ENCODE measurements around the gene PBX3.

The PBX3 gene

GRCh38 chr9:125911861-125912644 lies 164.9 kb downstream of the PBX3 start:
- no peak for DNase-seq

GRCh38 chr9:125912667-125913066 lies 165.5 kb downstream of the PBX3 start:
- no peak for DNase-seq

DNA sequence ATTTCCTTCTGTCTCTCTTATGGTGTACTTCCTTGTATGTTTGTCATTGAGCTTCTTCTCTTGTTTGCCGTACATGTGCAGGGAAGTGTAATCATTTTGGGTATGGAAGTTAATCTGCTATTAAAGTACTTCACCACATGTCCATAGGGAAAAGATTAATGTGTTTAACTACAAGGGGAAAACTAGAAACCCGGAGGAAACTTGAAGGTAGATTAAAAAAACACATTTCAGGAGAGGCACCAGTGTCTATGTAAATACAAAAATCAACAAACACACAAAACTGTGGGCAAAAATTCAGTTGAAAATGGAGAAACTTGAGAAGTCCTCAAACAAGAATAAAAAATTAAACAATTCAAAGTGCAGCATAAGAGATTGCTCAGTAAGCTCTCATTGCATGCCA lies 166.4 kb downstream of the PBX3 start:
- no peak for DNase-seq

- DNase-seq: no peak
Measured at GRCh38 chr9:125914411-125914810, 167.2 kb downstream of the PBX3 start.

DNA sequence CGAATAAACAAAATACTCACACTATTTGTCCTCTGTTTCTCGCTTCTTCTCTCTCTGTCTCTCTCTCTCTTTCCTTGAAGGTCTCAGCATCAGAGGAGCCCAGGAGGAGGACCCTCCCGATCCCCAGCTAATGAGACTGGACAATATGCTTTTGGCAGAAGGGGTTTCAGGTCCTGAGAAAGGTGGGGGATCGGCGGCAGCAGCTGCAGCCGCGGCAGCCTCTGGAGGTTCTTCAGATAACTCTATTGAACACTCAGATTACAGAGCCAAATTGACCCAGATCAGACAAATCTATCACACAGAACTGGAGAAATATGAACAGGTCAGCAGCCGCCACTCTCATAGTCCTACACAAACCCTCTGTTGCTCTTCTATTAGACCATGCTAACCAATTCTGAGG lies 168.4 kb downstream of the PBX3 start:
- no peak for DNase-seq

- no peak for DNase-seq
Measured at GRCh38 chr9:125919565-125919964, 172.4 kb downstream of the PBX3 start.

- no peak for DNase-seq
Measured at GRCh38 chr9:125920402-125920801, 173.2 kb downstream of the PBX3 start.

DNA sequence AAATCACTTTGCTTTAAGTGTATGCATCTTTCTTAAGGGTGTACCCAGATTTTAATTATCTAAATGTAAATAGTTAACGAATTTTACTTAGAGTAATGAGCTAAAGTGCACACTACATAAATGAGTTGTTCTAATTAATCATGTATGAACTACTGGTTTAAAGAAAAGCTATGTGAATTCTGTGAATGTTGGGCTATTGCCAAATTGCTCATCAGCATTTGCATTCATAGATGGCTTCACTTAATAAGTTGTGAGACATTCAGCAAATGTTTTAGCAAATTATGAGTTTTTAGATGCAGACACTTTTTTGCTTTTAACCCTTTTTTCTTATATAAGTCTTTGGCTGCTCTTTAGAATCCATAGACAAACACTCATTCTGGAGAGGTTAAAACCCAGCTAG lies 175.7 kb downstream of the PBX3 start:
- no peak for DNase-seq

DNA sequence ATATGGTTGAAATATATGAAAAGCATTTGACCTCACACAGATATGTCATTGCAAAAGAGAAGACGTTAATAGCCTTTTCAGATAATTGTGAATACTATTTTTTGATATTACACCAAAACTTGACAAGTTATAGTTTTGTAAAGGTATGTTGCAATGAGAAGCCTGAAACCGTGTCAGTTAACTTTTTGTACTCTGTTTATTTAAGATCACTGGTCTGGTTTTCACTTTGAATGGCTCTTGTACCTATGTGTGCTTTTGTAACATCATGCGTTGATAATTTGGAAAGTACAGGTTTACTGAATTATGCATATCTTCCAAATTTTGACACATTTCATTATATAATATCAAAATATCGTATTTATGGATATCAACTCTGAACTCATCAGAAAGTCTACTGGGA lies 177.2 kb downstream of the PBX3 start:
- DNase-seq: no peak

- no peak for DNase-seq
Measured at GRCh38 chr9:125926936-125927335, 179.8 kb downstream of the PBX3 start.

DNA sequence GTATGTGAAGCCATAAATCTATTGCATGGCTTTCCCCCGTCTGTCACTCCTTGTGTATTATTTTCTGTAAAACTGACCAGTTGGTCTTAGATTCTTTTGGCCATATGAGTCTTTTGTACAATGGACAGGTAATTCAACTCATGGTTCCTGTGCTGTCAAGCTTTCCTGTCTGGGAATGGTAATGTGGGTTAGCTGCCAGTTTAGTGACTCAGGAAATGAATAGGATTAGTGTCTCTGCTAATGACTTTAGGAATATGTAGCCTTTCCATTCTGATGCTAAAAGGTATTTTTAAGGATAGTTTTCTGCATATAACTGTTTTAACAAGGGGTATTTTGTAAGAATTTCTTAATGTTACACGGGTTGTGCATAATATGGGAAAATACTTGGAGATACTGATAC lies 182.7 kb downstream of the PBX3 start:
- no peak for DNase-seq

DNA sequence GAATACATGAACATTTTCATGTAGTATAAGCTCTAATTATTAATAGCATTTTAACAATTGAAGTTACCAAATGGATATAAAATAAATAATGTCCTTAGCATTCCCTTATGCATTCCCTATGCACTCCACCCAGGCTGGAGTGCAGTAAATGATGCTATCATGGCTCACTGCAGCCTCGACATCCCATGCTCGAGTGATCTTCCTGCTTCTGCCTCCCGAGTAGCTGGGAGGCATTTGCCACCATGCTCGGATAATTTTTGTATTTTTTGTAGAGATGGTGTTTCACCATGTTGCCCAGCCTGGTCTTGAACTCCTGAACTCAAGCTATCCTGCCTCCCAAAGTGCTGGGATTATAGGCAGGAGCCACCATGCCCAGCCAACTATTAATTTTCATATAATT lies 184.0 kb downstream of the PBX3 start:
- no peak for DNase-seq

DNA sequence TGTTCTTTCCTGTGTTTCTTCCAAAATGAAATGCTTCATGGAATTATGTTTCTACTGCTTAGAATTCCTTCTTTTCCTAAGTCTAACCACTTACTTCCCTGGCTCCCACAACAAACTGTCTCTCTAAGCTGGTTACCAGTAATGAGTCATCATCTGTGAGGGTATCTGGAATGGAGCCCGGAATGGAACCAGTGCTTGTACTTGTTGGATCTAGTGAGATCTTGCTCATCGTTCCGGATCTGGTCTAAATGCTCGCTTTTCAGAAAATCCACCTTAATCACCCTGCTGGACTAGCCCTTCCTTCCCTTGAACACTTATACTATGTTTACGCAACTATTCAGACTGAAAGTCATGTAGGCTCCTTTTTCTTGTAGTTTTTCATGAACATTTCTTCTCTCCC lies 184.8 kb downstream of the PBX3 start:
- DNase-seq: no peak

- no peak for DNase-seq
Measured at GRCh38 chr9:125932746-125933455, 185.7 kb downstream of the PBX3 start.

DNA sequence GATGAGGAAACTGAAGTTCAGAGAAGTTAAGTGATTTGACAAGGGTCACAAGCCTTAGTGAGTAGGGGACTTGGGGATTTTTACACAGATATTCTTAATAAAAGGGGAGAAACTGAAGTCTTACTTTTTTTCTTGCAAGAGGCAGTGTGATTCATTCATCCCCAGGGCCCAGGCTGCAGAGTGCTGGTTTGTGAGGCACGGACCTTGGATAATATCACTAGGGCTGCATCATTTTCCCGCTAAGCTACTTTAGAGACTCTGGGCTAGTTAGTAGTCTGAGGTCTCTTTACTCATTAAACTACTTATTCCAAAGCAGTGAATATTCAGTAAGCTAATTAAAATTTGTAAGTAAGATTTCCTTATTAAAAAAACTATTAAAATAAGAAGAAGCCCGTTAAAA lies 195.0 kb downstream of the PBX3 start:
- DNase-seq: no peak

DNA sequence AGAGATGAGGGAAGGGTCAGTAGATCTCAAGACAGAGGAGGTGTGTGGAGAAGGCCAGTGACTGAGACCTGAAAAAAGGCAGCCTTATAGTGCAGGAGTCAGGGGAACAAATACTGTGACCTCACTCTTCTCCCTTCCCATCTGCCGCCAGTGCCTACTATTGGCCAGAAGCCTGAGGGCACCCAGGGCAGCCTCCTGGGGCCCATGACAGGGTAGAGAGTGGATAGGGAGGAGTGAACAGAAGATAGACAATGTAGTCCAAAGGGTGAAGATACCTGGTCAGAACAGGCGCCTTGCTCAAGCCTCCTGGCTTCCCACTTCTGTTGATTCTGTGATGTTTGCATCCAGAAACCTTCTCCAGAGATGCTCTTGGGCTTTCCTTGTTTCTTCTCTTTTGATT lies 196.7 kb downstream of the PBX3 start:
- DNase-seq: no peak

DNA sequence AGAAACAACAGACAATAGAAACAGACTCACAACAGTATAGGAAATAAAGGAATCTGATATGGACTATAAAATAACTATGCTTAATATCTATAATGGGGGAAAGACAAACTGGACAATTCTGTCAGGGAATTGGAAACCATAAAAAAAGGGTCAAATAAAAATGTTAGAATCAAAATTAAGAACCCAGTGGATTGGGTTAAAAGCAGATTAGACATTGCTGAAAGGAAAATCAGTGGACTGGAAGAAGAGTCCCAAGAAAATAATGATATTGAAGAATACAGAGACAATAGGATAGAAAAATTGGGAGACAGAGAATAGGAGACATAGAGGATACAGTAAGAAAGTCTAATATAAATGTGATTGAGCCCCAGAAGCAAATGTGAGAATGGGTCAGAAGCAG lies 199.2 kb downstream of the PBX3 start:
- no peak for DNase-seq

DNA sequence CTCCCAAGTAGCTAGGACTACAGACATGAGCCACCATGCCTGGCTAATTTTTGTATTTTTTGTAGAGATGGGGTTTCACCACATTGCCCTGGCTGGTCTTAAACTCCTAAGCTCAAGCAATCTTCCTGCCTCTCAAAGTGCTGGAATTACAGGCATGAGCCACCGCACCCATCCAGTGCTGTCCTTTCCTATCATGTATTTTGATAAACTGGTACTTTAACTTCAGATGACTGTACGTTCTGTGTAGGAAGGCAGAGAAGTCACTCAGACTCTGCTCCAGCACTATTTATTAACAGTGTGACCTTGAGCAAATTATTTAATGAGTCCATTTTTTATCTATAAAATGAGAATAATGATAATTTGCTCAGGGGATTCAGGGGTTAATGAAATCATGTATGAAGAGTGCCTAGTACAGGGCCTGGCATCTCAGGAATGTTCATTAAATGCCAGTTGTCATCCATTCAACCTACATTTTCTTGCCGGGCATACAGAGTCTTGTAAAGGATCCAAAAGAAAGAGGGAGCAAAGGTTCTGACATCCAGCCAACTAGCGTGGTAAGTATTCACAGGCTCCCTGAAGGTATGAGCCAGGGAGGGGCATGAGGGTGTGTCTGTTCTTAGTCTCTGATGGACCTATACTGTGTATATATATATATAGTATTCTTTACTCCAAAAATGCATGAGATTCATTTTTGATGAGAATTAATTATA lies 201.9 kb downstream of the PBX3 start:
- DNase-seq: no peak

DNA sequence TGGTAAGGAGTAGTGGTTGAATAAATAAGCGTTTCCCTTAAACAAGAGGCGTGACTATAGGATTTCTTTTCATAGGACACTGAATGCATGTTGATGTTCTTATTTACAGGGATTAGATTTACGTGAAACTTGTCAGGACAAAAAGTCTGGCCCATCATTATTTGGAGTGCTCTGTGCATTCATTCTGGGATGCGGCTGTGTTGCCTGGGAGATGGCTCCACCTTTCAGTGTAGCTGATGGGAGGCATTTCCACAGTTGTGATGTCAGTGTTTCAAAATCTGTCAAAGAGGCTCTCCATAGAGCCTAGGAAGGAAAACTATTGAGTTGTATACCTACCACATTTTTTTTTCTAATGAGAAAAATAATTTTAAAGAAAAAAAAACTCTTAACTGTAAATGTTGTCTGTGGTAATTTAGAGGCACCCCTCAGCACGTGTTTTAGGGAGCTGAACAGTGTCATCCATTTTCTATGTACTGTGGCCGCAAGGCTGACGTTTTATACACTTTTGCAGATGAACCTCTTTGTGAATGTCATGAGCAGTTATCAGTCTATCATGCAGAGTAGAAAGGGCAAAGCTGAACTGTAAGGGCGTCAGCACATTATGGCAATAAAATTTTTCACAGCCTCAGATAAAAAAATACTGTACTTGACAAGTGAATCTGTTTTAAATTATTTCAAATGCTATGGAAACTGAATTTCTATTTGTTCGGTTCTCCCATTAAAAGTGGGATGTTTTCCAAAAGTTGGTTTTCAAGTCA lies 202.7 kb downstream of the PBX3 start:
- DNase-seq: no peak

DNA sequence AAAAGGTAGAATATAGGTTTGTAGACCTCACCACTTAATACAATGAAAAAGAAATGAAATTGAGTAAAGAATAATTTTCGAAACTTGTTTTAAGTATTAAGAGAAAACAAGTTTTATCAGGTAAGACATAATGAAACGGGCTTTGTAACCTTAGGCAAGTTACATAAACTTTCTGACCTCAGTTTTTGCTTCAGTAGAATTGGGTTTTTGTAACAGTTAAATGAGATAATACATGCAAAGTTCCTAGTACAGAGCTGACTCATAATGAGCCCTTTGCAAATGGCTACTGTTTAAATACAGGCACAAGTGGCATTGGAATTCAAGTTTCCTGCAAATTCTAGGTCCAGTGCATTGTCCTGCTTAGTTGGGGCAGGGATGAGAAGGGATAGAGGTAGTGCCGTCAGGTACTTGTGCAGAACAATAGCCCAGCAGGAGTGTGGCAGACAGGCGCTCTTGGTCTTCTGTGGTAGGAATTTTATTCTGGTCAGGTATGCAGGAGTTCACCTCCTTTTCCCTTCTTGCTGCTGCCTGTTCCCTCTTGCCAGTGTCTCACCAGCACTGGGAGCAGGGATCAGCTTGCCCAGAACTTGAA lies 203.8 kb downstream of the PBX3 start:
- no peak for DNase-seq

GRCh38 chr9:125953314-125954019 lies 206.3 kb downstream of the PBX3 start:
- DNase-seq: no peak

DNA sequence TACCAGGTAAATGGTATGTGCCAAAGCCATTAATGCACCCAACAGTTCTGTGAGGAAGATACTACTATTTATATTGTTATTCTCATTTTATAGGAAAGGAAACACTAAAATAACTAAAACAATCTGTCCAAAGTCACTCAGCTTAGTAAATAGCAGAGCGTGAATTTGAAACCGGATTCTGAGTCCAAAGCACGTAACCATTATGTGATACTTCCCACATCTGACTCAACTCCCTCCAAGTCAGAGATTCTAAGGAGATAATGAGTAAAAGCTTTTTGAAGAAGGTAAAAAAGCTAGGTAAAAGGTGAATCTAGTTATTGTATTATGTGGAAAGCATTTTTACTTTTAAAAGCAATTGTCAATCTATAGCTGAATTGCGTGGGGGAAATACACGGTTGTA lies 208.9 kb downstream of the PBX3 start:
- DNase-seq: no peak
